SK-N-SH (cell line): ENCODE results near the gene SPTBN1.

Source experiments
- EP300 ChIP-seq, 2 experiments: IDR thresholded peaks; 2 replicates each; pipeline versions ENCODE4 v1.4.0 to v1.6.1; 2012; ENCODE audit warnings: borderline replicate concordance in 1 of 2, low read depth in 1 of 2, low read length in 1 of 2
- RXRA ChIP-seq: IDR thresholded peaks from 2 replicates; pipeline ENCODE4 v1.4.0; 2012; ENCODE audit warnings: low read depth, mild to moderate bottlenecking, borderline replicate concordance
- TF ChIP-seq, protein P1 (sequence below): fragments of 200-600 bp; sonication (generic); IDR thresholded peaks from 2 replicates; pipeline ENCODE4 v1.6.1; 2017; ENCODE audit warnings: antibody characterized with exemption, mild to moderate bottlenecking, moderate library complexity

DNA sequence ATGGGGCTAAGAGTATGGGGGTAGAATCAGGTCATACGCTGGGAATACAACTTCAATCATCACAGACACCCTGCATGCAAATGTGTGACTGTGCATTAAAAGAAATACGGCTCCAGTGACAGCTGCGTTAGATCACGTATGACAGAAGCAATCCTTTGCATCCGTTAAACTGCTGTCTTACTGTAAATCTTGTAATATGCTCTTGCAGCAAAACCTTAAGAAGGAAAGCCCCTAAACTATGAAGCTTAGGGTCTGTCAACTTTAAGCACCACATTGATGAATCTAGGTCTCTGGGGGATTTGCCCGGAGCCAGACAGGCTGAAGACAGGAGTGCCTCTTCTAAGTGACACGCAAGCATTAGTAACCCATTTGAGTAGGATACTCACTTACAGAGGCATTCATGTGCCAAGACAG, 182.7 kb downstream of the SPTBN1 start:
- TF ChIP-seq, protein P1, sequence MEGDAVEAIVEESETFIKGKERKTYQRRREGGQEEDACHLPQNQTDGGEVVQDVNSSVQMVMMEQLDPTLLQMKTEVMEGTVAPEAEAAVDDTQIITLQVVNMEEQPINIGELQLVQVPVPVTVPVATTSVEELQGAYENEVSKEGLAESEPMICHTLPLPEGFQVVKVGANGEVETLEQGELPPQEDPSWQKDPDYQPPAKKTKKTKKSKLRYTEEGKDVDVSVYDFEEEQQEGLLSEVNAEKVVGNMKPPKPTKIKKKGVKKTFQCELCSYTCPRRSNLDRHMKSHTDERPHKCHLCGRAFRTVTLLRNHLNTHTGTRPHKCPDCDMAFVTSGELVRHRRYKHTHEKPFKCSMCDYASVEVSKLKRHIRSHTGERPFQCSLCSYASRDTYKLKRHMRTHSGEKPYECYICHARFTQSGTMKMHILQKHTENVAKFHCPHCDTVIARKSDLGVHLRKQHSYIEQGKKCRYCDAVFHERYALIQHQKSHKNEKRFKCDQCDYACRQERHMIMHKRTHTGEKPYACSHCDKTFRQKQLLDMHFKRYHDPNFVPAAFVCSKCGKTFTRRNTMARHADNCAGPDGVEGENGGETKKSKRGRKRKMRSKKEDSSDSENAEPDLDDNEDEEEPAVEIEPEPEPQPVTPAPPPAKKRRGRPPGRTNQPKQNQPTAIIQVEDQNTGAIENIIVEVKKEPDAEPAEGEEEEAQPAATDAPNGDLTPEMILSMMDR: no peak
- no peak for TF ChIP-seq RXRA
- TF ChIP-seq EP300 (IDR thresholded peaks at IDR 0.05; ENCODE audit: borderline replicate concordance in 1 of 2, low read depth in 1 of 2, low read length in 1 of 2): no peak
